Colonic mucosa (tissue), 4 donors: ENCODE results near the gene FHOD3. TPM values are rescaled to one million over a fixed set of nuclear protein-coding genes. Genes with fewer than 3 reads are reported as not detected.

ENCODE experiments used
- DNase-seq: peaks from one replicate; pipeline ENCODE4 v3.0.0-alpha.2; 2020
- H3K27ac ChIP-seq: fragments of 200-600 bp; one replicate; pipeline ENCODE4 v1.8.0; 2021
- H3K27me3 ChIP-seq: fragments of 200-600 bp; one replicate; pipeline ENCODE4 v1.8.0; 2021
- H3K36me3 ChIP-seq: fragments of 200-600 bp; one replicate; pipeline ENCODE4 v1.8.0; 2021
- H3K4me1 ChIP-seq: fragments of 200-600 bp; one replicate; pipeline ENCODE4 v1.8.0; 2021; ENCODE audit warnings: mild to moderate bottlenecking
- H3K4me3 ChIP-seq: fragments of 200-600 bp; one replicate; pipeline ENCODE4 v1.8.0; 2021
- H3K9ac ChIP-seq, 2 donors: one replicate each; pipeline ENCODE4 v1.7.0; 2013; ENCODE audit warnings: control low read depth in 2 of 2, low read depth in 2 of 2, low read length in 2 of 2
- H3K9me3 ChIP-seq: fragments of 200-600 bp; one replicate; pipeline ENCODE4 v1.8.0; 2021
- intact Hi-C: fragments of 100-400 bp; cut with DNase I; formaldehyde crosslinking; loops from one replicate; pipeline ENCODE4 v1.14.1; 2022
- total RNA-seq, 2 donors: library from RNA; stranded (reverse); fragmentation: NEBNext Ultra II Directional in 1 of 2; extraction: Animal tissue kit (Norgen Biotek cat#: 25700) in 1 of 2; gene quantifications; one replicate each; pipeline ENCODE4 v1.2.1, GENCODE V29; 2021
- TF ChIP-seq, protein P1 (sequence below): fragments of 200-600 bp; IDR thresholded peaks from one replicate; pipeline ENCODE4 v1.8.0; 2022; ENCODE audit warnings: antibody characterized with exemption, mild to moderate bottlenecking
- donor health status: healthy.
- donor health status: DM: no; HTN: no; CAD: no.
- donor health status: DM: no; HTN: no; CAD: no.

The FHOD3 gene
- total RNA-seq, 2 donors from 2014 or later = 2.5 to 4.1 TPM

DNA sequence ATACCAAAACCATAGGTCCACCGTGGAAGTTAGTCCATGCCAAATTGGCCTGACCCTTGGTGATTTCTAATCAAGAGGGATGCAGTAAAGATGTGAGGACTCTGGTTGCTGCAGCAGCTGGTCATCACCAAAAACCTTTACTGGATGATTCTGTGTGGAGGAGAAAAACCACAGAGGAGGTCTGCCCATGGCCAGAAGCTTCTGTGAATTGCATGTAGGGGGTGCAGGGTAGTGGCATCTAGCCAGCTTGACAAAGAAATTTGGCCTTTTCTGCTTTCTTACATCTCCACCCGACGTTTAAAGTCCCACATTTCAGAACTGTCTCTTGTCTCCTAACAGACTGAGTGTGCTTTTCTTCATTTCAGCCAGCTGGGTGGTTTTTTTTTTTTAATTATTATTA is 351.3 kb downstream of the FHOD3 start:
- Histone ChIP-seq H3K9ac (no peak overlapping the region), H3K36me3 (no peaks in the 10 kb centered on the region), H3K27me3 (no peaks in the 10 kb centered on the region), H3K4me3 (no peak overlapping the region), H3K9me3 (no peaks in the 10 kb centered on the region), H3K4me1 (no peaks in the 10 kb centered on the region), H3K27ac (no peak overlapping the region)
- intact Hi-C loops = no loop called here
- no peak for DNase-seq
- TF ChIP-seq, protein P1, sequence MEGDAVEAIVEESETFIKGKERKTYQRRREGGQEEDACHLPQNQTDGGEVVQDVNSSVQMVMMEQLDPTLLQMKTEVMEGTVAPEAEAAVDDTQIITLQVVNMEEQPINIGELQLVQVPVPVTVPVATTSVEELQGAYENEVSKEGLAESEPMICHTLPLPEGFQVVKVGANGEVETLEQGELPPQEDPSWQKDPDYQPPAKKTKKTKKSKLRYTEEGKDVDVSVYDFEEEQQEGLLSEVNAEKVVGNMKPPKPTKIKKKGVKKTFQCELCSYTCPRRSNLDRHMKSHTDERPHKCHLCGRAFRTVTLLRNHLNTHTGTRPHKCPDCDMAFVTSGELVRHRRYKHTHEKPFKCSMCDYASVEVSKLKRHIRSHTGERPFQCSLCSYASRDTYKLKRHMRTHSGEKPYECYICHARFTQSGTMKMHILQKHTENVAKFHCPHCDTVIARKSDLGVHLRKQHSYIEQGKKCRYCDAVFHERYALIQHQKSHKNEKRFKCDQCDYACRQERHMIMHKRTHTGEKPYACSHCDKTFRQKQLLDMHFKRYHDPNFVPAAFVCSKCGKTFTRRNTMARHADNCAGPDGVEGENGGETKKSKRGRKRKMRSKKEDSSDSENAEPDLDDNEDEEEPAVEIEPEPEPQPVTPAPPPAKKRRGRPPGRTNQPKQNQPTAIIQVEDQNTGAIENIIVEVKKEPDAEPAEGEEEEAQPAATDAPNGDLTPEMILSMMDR = no peak

DNA sequence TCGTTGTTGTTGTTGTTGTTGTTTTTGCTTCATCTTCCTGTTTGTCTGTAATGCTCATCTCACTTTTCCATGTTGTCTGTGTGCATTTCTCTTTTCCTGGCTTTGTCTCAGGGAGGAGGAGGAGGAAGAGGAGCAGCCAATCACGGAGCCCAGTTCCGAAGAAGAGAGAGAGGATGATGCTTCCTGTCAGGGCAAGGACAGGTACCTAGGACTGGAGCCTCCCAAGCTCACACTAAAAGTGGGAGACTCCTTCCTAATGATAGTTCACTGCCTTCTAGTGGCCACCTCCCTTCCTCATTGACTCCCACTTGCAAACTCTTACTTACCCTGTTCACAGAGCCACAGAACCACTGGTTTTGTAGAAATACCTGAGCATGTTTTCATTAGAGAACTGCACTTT is 351.7 kb downstream of the FHOD3 start:
- Histone ChIP-seq H3K9ac (no peak overlapping the region), H3K27ac (no peak overlapping the region), H3K36me3 (no peaks in the 10 kb centered on the region), H3K4me3 (no peak overlapping the region), H3K27me3 (no peaks in the 10 kb centered on the region), H3K9me3 (no peaks in the 10 kb centered on the region), H3K4me1 (no peaks in the 10 kb centered on the region)
- TF ChIP-seq, protein P1 = no peak
- DNase-seq = no peak
- intact Hi-C loops = no loop called here

DNA sequence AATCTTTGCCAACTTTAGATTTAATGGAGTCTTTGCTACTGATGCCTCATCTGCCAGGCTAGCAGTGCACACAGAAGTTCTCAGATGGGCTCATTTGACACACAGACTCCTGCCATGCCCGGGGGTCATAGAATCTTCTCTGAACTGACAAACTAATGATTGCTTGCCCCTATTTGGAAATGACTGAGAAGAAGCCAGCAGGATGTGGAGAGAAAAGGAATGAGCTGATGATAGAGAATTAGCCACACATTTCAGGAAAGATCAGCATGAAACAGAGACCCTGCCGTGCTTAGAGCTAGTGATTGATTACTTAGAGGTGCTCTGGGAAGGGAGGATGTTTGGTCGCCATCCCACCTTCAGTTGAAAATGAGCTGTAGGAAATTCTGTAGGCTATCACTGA is 352.8 kb downstream of the FHOD3 start:
- no peaks in the 10 kb centered on the region for H3K36me3 ChIP-seq
- intact Hi-C loops = no loop called here
- H3K9me3 ChIP-seq = no peaks in the 10 kb centered on the region
- TF ChIP-seq, protein P1 = no peak
- H3K4me3 ChIP-seq = no peak overlapping the region
- H3K27me3 ChIP-seq = no peaks in the 10 kb centered on the region
- no peak for DNase-seq
- no peak overlapping the region for H3K9ac ChIP-seq
- H3K27ac ChIP-seq = no peak overlapping the region
- no peaks in the 10 kb centered on the region for H3K4me1 ChIP-seq

DNA sequence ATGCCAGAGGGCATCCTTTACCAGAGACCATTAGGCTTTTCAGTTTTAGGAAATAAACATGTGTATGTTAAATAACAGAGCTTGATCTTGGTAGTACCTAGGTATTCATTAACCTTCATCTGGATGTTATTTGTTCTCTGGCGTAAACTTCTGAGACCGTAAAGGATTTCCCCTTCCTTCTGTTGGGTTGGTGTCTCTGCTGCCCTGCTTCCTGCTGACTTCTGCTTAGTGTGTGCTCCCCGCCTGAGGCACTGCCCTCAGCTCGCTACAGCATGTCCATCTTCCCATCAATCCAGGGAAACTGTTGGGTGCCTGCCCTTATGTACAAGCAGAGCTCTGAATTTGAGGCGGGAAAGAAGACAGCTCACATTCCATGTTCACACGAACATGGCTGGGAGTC is 353.4 kb downstream of the FHOD3 start:
- H3K36me3 ChIP-seq = no peaks in the 10 kb centered on the region
- H3K9me3 ChIP-seq = no peaks in the 10 kb centered on the region
- DNase-seq = no peak
- H3K4me3 ChIP-seq = no peak overlapping the region
- intact Hi-C loops = no loop called here
- H3K27me3 ChIP-seq = no peaks in the 10 kb centered on the region
- TF ChIP-seq, protein P1 = no peak
- no peak overlapping the region for H3K9ac ChIP-seq
- H3K27ac ChIP-seq = no peak overlapping the region
- H3K4me1 ChIP-seq = no peaks in the 10 kb centered on the region

DNA sequence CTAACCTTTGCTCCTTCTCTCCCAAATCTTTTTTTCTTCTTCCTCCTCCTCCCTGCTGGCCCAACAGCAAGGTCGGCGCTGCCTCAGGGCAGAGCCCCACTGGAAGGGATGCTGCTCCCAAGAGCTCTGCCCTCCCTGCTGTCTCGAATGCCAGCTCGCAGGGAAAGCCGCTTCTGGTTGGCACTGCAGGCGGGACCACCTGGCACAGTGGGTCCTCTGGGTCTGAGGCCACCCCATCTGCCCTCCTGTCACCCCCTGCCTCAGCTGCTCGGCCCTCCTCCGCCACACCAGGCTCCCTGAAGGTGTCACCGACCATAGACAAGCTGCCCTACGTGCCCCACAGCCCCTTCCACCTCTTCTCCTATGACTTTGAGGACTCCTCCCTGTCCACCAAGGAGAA is 355.0 kb downstream of the FHOD3 start:
- Histone ChIP-seq H3K4me3 (no peak overlapping the region), H3K4me1 (no peaks in the 10 kb centered on the region), H3K36me3 (no peaks in the 10 kb centered on the region), H3K9ac (no peak overlapping the region), H3K9me3 (no peaks in the 10 kb centered on the region), H3K27ac (no peak overlapping the region), H3K27me3 (no peaks in the 10 kb centered on the region)
- TF ChIP-seq, protein P1 = no peak
- DNase-seq = no peak
- intact Hi-C loops = no loop called here
